HG02759 (cell line): ENCODE measurements around the gene RNF34.

Experiments
- ATAC-seq: cut with Tn5 transposase; IDR thresholded peaks from one replicate; pipeline ENCODE4 v1.9.1; 2021; ENCODE audit warnings: mild to moderate bottlenecking, moderate library complexity; ENCODE audit not compliant: unreplicated experiment

RNF34 gene

DNA sequence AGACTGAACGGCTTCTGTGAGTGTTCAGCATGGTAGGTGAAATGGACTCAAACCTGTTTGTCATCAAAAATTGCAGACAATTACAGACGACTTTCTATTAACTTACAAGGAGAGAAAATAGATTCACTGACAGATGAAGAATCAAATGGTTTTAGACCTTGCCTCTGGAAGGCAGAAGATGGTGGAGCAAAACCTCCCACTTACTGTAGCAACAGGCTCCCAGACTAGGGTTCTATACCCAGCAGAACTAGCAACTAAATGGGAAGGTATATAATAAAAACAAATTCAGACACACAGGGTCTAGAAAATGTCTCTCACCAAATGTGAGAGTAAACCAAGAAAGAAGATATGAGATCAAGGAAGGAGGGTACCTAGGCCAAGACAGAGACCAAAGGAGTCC lies 36.8 kb downstream of the RNF34 start:
- ATAC-seq: no peak

DNA sequence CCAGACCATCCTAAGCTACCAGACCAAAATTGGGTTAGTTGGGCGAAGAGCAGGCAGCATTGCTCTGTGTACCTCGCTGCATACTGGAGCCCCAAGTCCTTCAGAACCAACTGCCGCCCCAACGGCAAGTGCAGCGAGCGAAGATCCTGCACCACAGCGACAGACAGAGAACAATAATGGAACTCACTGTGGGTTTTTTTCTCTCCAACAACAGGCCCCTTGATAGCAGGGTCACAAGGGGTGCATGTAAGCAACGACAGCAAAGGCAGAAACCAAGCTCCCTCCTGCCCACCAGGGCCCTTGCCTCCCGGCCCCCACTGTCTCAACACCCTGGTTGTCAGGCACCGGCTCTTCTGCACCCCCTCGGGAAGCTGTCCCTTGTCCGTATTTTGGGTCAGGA lies 39.0 kb downstream of the RNF34 start:
- ATAC-seq: no peak

DNA sequence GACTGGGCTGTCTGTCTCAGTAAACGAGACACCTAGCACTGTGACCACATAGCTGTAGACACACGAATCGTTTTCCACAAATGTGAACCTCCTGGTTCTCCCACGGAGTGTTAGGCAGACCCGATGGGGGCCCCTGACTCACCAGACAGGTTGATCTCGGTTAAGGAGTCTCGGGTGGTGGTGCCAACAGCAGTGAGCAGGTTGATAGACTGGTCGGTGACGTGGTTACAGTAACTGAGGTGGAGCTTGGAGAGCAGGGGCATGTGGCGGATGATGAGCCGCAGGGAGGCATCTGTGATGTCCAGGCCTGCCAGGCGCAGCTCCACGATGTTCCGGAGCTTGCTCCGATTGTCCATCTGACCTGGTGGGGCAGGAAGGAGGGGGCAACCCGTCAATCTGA lies 39.8 kb downstream of the RNF34 start:
- ATAC-seq: no peak

DNA sequence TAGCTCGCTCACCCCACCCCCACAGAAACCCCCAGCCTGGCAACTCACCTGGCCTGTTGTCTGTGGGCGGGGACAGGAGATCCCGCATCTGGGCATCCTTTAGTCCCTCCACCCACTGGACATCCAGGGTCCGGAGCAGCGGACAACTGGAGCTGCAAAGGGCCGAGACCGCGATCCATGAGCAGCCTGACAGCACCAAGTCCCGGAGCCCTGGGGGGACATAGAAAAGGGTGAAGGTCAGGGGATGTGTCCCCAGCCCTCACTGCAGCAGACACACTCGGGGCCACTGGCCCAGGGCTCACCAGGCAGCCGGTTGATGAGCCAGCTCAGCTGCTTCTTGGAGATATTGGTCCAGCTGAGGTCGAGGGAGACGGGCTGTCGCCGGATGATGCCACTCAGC lies 40.9 kb downstream of the RNF34 start:
- no peak for ATAC-seq

DNA sequence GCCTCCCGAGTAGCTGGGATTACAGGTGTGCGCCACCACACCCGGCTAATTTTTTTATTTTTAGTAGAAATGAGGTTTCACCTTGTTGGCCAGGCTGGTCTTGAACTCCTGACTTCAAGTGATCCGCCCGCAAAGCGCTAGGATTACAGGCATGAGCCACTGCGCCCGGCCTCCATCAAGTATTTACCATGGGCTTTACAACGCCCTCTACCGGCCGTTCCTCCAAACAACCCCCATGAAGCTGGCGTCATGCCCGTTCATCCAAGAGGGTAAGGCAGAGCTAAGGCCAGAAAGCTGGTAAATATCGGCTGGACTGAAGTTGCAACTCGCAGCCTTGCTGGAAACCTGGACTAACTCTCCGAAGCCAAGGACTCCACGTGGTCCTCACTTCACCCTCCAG lies 41.6 kb downstream of the RNF34 start:
- no peak for ATAC-seq

DNA sequence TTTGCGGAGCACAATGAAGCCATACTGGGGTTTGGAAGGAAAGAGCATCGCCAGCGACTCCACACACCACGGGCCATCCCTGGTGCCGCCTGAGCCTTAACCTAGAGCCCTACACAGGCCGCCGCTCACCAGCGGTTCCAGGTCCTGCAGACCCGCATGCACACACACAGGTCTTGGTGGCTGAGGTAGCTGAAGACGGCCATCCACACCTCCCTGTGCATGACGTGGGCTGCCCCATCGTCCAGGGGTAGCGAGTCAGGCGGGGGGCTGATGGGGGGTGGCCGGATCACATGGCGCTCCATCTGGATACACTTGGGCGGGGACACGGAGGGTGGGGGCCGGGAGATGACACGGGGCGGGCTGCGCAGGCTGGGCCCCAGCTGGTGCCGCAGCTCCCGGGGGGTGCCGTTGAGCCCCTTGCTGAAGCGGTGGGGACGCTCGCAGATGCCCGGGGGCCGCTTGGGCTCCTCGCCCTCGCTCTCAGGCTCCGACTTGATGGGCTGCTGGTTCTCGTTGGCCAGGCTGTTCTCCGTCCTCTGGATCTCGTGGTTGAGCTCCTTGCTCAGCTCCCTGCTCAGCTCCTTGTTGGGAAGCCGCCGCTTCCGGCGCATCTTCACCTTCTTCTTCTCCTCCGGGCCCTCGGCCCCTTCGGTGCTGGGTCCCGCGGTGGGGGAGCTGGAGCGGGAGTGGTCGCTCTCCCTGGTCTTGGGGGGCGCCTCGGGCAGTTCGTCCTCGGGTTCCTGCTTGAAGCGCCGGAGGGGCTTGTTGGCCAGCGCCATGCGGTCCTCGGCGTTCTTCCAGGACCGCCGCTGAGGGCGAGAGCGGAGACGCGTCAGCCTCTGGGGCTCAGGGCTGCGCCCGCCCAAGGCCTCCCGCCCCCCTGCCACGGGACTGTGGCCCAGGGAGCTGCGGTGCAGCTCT lies 42.4 kb downstream of the RNF34 start:
- no peak for ATAC-seq

DNA sequence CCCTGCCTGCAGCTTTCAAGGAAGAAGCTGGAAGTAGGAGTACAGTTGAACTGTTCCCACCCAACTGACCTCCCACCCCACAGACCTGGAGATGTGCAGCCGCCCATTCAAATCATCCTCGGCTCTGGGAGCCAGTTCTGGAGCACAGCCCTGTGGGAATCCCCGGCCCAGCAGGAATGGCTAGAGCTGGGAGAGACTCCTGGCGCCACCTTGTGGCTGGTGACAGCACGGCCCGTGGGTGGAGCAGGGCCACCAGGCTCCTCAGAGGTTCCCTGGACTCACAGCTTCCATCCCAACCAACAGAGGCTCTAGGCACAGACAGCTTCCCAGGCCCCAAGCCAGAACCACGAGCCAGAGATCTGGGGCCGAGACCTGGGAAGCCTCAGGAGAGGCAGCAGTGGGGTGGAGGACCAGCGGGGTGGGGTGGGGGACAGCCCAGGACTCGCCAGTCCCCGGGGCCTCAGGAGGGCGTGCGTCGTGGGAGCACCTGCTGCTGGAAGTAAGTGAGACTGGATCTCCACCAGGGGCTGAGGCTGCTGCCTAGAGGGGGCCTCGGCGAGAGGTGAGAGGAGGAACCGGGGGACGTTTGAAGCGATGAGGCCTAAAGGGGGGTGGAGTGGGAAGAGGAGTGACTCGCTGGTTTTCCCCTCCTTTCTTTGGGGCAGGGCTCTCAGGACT lies 43.4 kb downstream of the RNF34 start:
- ATAC-seq: peak; percentile 42

DNA sequence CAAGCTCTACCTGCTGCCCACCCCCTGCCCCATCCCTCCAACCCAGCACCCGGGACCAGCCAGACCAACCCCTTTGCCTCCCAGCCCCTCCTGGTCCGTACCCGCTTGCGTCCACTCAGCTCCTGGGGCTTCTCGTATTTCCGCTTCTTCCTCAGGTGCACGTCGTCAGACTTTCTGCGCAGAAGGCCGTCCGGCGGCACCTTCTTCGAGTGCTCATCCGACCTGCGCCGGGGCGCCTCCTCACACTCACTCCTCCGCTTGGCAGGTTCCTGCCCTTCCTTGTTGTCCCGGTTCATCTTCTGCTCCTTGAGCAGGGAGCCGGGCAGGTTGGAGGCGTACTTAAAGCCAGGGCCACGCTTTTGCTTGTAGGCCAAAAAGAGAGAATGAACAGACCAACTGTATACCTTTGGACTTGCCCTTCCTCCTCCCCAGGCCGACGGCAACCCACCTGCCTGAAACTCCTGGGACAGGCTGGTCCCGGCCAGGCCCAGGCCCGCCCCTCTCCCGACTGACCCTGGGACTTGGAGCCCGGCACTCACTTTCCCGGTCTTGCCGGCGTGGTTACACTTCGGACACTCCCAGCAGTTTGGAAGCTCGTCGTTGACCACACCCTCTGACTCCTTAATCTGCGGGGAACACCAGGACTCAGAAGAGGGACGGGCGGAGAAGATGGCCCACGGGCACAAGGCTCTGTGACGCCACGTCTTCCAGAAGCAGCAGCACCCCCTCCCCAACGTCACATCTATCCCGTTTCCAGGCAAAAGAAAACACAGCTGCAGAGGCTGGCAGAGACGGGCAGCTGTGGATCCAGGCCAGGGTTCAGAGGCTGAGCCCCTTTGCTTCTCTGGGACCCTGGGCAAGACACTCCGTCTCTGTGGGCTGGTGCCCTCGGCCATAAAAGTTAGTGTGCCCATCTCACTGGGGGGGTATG lies 44.3 kb downstream of the RNF34 start:
- ATAC-seq: no peak

DNA sequence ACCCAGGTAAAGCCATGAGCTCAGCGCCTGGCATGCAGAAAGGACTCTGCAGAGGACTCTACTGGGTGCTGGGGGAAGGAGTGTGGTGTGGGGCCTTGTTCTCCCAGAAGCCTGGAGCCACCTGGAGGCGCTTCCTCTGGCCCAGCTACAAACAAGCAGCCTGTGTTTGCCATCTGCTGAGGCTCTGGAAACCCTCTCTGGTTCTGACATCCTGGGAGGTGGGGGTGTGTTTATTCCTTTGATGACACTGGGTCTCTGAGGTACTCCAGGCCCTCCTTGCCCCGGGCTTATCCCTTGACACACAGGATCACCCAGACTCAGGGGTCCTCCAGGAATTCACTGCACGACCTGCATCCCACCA lies 44.9 kb downstream of the RNF34 start:
- no peak for ATAC-seq

DNA sequence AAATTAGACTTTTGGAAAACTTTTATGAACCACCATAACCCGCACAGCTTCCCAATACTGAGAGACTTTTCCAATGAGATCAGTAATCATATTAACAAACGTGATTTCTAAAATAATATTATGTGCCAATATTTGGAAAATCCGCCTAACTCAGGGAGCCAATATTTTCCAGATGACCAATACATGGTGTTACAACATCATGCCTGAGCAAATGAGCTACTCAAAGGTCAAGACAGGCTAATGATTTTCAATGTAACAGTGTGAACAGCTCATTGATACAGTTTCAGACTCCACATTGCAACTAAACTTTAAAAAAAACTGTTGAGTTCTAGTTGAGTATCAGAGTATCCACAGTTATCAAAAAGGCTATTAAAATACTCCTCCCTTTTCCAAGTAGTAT lies 46.8 kb downstream of the RNF34 start:
- no peak for ATAC-seq

DNA sequence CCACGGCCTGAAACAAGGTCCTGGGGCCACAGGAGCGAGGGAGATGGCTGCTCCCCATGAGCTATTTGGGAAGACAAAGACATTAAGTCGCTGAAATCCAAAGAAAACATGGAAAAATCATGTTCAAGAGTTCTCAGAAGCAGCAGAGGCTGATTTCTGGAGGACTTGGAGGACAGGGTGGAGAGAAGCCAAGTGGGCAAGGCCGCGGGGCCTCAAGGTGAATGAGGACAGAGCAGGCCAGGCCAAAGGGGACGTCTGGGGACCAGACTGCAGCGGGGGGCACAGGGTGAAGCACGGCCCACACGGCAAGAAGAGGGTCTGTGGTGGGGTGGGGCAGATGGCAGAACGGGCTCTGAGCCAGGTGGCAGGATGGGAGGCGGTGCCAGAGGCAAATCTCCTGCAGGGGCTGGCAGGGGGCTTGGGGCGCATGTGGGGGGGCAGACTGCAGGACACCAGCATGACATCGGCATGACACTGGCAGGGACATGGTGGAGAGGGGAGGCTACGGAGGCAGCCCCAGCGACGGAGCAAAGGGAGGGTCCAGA lies 48.9 kb downstream of the RNF34 start:
- no peak for ATAC-seq

DNA sequence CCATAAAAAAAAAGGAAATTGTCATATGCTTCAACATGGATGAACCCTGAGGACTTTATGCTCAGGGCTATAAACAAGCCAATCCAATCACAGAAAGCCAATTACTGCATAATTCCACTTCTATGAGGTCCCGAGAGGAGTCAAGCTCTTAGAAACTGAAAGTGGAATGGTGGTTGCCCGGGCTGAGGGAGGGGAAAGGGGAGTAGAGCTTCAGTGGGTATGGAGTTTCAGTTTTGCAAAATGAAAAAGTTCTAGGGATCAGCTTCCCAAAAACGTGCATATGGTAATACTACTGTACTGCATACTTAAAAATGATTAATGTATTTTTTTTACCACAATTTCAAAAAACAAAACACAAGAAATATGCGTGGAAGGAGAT lies 52.0 kb downstream of the RNF34 start:
- no peak for ATAC-seq

DNA sequence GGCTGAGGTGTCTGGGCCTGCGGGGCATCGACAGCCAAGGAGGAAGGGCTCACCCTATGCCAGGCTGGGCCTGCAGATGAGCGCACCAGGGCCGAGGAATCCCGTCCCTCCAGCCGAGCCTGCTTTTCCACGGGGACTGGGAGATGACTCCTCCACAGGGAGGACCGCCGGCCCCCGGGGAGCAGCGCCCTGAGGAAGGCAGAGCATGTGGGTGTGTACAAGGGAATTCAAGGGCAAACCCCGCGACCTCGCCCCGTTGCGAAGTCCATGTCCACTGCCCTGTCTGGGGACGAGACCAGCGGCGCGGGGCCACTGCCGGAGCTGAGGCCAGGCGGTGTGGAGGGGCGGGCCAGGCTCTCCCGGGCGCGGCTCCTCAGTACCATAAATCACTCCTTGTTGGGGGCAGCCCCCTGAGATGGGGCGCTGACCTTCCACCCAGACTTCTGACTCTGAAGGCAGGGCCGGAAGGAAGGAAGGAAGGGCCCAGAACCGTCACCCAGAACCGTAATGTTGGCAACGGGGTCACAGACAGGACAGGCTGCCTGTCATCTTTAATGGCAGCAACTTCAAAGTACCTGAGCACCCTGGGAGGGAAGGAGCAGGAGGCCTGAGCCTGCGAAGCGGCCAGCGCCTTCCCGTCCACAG lies 52.5 kb downstream of the RNF34 start:
- ATAC-seq: no peak

DNA sequence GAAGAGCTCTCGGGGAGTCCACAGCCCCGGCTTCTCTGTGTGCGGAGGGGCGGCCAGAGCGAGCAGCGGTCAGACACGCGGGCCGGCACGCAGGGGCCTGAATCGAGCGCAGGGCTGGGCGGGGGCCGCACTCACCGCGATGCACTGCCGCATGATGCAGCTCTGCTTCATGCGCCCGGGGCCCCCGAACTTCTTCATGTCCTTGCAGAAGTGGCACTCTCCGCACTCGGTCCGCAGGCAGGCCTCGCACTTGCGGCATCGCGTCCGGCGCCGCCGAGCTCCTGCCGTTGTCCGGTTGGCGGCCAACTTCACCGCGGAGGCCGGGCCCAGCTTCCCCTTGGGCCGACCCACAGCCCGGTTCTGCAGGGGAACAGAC lies 53.1 kb downstream of the RNF34 start:
- ATAC-seq: no peak

DNA sequence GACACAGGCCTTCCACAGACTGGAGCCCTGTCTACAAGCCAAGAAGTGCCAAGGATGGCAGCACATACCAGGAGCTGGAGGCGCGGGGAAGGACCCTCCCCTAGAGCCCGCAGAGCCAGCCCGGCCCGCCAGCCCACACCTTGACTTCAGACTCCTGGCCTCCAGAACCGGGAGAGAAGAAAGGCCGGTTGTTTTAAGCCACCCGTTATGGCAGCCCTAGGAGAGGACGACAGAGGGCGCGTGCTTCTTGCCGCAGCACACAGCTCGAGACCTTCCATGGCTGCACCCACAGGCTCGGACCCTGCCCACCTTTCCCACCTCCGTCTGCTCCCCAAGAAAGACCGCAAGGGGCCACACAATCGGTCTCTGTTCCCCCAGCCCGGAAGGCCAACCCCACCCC lies 53.7 kb downstream of the RNF34 start:
- ATAC-seq: no peak

DNA sequence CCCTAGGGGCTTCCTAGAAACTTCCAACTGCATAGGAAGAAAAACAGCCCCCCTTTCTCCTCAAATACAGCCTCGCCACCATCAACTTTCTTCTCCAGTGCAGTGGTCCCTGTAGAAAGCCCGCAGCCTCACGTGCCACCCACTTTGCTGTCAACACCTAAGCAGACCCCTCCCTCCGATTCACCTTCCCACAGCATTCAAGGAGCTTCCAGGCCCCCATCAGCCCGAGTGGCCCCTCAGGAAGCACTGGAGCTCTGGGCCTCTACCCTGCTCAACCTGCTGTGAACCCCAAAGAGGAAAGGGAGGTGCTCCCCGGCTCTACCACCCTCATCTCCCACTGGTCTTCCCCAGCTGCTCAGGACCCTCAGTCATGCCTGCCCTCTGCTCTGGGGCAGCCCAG lies 55.0 kb downstream of the RNF34 start:
- ATAC-seq: no peak

DNA sequence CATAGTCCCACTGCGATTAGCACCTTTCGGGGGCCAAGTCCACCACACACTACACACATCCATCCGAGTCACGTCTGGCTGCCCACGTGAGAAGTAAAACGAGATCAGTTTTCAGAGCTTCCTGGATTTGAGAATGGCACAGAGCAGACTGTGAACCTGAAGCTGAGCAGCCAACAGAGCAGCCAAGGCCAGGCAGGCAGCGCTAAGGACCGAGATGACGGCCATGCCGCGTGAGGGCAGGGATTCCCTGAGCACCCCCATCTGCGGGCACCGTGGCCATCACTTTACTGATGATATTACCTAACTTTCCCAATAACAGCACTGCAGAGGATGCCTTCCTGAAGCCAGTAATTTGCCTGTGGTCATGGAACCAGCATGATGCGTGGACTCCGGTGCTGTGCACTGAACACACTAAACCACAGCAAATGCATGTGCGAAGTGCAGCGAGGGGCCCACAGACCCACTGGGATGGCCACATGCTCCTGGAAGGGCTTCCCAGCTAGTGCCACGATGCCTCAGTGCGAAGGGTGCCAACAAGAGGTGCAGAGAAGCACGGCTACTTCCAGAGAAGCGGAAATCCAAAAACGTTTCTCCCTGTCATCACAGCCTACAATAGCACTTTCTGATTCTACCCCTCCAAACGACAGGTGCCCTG lies 56.0 kb downstream of the RNF34 start:
- no peak for ATAC-seq

DNA sequence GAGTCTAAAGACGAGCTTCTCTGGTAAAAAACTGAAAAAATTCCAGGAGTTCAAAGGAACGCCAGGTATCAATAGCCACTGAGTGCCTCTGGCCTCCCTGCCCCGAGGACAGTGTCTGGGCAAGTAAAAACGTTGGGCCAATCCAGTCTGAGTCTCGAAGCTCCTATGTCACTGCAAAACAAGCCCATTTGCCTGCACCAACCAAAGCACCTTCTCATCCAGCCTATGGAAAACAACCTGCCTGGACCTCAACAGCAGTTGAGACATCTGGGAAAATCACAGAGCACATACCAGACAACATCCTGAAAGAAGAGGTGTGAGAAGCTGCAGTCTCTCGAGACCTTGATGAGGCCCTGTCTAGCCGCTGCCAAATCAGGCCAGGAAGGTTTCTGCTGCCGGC lies 56.6 kb downstream of the RNF34 start:
- ATAC-seq: no peak

DNA sequence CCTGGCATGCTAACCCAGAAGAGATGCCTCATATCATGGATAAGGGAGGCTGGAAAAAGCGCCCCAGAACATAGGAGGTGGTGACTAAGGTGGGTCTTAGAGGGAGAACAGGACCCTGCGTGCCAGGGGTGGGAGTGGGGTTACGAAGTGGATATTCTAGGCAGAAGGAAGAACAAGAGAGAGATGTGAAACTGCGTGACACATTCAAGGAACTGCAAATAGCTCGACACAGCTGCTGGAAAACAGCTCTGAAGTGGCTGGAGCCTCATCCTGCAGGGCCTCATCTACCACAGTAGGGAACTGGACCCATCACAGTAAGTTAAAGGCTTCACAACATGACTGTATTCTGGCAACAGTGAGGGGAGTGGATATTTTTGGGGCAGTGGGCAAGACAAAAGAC lies 61.1 kb downstream of the RNF34 start:
- no peak for ATAC-seq

DNA sequence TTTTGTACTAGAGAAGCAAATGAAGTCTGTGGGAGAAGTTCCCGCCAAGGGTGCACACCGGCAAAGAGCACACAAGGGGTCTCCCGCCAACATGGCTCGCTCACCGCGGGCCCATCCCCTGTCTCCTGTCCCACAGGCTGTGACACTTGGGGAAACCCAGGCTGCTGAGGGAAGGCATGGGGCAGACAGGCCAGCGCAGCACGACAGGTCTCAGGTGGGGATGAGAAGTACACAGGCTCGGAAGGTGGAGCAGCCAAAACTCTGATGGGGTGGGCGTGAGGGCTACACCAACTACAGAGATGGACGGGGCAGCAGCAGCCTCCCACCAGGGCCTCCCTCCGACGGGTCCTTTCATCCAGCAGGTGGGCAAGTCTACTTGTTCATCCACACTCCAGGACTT lies 64.4 kb downstream of the RNF34 start:
- ATAC-seq: no peak
